Measurements from ENCODE around the gene DPP10.

GRCh38 chr2:115549611-115550130 is 1107.2 kb downstream of the DPP10 start:
- TF ChIP-seq, protein P1, sequence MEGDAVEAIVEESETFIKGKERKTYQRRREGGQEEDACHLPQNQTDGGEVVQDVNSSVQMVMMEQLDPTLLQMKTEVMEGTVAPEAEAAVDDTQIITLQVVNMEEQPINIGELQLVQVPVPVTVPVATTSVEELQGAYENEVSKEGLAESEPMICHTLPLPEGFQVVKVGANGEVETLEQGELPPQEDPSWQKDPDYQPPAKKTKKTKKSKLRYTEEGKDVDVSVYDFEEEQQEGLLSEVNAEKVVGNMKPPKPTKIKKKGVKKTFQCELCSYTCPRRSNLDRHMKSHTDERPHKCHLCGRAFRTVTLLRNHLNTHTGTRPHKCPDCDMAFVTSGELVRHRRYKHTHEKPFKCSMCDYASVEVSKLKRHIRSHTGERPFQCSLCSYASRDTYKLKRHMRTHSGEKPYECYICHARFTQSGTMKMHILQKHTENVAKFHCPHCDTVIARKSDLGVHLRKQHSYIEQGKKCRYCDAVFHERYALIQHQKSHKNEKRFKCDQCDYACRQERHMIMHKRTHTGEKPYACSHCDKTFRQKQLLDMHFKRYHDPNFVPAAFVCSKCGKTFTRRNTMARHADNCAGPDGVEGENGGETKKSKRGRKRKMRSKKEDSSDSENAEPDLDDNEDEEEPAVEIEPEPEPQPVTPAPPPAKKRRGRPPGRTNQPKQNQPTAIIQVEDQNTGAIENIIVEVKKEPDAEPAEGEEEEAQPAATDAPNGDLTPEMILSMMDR (IDR thresholded peaks at IDR 0.05): no peak
- TF ChIP-seq POLR2A (IDR thresholded peaks at IDR 0.05): no peak

Measured in sigmoid colon (tissue), 3 donors.